HepG2 (cell line): ENCODE results near the gene NOL12. TPM values are rescaled to one million over a fixed set of nuclear protein-coding genes. Genes with fewer than 3 reads are reported as not detected.

Experiments used
- KDM3A ChIP-seq: IDR thresholded peaks from 2 replicates; pipeline ENCODE4 v1.6.1; 2018; ENCODE audit warnings: low read depth, missing compliant biosample characterization
- MAZ ChIP-seq, 2 experiments: sonication (generic) in 1 of 2; formaldehyde crosslinking in 1 of 2; IDR thresholded peaks; 2 replicates each; pipeline versions ENCODE4 v1.5.0 to v1.6.1; 2012 to 2020; ENCODE audit warnings: low read depth in 2 of 2, mild to moderate bottlenecking in 2 of 2, borderline replicate concordance in 1 of 2, improper control_type of control experiment in 1 of 2, low read length in 1 of 2, missing genetic modification reagents in 1 of 2, moderate library complexity in 1 of 2
- MED1 ChIP-seq: sonication (generic); formaldehyde crosslinking; IDR thresholded peaks from 2 replicates; pipeline ENCODE4 v1.4.0; 2020; ENCODE audit warnings: missing genetic modification reagents
- ZNF558 ChIP-seq: sonication (generic); formaldehyde crosslinking; IDR thresholded peaks from 2 replicates; pipeline ENCODE4 v1.9.0; 2022; ENCODE audit warnings: mild to moderate bottlenecking, missing genetic modification reagents, borderline replicate concordance
- polyA plus RNA-seq, 8 experiments: library from polyadenylated mRNA; depleted of rRNA in 3 of 8; stranded (reverse) in 7 of 8; unstranded in 1 of 8; fragments of >200 nt; fragmentation: Illumina TruSeq in 4 of 8; extraction: Trizol in 4 of 8; gene quantifications; 2 replicates each; pipeline versions ENCODE4 v1.2.1 to v1.2.3, GENCODE V29; 2011 to 2016; ENCODE audit warnings: low read depth in 4 of 8, missing spikeins in 1 of 8, mixed read lengths in 1 of 8; ENCODE audit not compliant: insufficient read depth in 1 of 8
- total RNA-seq, 5 experiments: library from RNA; depleted of rRNA; stranded (reverse); fragments of >200 nt; fragmentation: Illumina TruSeq; extraction: Trizol; gene quantifications; 2 replicates each; pipeline ENCODE4 v1.2.3, GENCODE V29; 2016; ENCODE audit warnings: low read depth in 1 of 5
- TF ChIP-seq, protein P1 (sequence below): sonication (generic); formaldehyde crosslinking; IDR thresholded peaks from 2 replicates; pipeline ENCODE4 v1.4.0; 2020; ENCODE audit warnings: mild to moderate bottlenecking, missing genetic modification reagents
- TF ChIP-seq, protein P2 (sequence below): IDR thresholded peaks from 2 replicates; pipeline ENCODE4 v1.6.1; 2016; ENCODE audit warnings: low read depth, control low read depth
- TF ChIP-seq, protein P3 (sequence below): sonication (generic); formaldehyde crosslinking; IDR thresholded peaks from 2 replicates; pipeline ENCODE4 v1.4.0; 2020; ENCODE audit warnings: missing genetic modification reagents, borderline replicate concordance
- TF ChIP-seq, protein P4 (sequence below): fragments of 450-650 bp; IDR thresholded peaks from 2 replicates; pipeline ENCODE4 v1.6.1; 2016
- TF ChIP-seq, protein P5 (sequence below): sonication (generic); formaldehyde crosslinking; IDR thresholded peaks from 2 replicates; pipeline ENCODE4 v1.4.0; 2020; ENCODE audit warnings: missing genetic modification reagents, borderline replicate concordance

The NOL12 gene
- total and polyA plus RNA-seq, 2 of the 13 experiments (the other 11 are each of a cell fraction or from before 2014, with no cell fraction given): 14.3 to 31.4 TPM

DNA sequence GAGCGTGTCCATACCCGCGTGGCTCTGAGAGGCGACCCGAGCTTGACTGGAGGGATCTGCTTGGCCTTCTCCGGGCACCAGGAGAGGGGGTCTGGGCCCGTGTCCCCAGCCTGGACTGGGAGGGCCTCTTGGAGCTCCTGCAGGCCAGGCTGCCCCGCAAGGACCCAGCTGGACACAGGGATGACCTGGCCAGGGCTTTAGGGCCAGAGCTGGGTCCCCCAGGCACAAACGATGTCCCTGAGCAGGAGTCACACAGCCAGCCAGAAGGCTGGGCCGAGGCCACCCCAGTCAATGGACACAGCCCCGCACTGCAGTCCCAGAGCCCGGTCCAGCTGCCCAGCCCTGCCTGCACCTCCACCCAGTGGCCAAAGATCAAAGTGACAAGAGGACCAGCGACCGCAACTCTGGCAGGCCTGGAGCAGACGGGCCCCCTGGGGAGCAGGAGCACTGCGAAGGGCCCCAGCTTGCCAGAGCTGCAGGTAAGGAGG lies 48.9 kb downstream of the NOL12 start (continued):
- TF ChIP-seq, protein P1, sequence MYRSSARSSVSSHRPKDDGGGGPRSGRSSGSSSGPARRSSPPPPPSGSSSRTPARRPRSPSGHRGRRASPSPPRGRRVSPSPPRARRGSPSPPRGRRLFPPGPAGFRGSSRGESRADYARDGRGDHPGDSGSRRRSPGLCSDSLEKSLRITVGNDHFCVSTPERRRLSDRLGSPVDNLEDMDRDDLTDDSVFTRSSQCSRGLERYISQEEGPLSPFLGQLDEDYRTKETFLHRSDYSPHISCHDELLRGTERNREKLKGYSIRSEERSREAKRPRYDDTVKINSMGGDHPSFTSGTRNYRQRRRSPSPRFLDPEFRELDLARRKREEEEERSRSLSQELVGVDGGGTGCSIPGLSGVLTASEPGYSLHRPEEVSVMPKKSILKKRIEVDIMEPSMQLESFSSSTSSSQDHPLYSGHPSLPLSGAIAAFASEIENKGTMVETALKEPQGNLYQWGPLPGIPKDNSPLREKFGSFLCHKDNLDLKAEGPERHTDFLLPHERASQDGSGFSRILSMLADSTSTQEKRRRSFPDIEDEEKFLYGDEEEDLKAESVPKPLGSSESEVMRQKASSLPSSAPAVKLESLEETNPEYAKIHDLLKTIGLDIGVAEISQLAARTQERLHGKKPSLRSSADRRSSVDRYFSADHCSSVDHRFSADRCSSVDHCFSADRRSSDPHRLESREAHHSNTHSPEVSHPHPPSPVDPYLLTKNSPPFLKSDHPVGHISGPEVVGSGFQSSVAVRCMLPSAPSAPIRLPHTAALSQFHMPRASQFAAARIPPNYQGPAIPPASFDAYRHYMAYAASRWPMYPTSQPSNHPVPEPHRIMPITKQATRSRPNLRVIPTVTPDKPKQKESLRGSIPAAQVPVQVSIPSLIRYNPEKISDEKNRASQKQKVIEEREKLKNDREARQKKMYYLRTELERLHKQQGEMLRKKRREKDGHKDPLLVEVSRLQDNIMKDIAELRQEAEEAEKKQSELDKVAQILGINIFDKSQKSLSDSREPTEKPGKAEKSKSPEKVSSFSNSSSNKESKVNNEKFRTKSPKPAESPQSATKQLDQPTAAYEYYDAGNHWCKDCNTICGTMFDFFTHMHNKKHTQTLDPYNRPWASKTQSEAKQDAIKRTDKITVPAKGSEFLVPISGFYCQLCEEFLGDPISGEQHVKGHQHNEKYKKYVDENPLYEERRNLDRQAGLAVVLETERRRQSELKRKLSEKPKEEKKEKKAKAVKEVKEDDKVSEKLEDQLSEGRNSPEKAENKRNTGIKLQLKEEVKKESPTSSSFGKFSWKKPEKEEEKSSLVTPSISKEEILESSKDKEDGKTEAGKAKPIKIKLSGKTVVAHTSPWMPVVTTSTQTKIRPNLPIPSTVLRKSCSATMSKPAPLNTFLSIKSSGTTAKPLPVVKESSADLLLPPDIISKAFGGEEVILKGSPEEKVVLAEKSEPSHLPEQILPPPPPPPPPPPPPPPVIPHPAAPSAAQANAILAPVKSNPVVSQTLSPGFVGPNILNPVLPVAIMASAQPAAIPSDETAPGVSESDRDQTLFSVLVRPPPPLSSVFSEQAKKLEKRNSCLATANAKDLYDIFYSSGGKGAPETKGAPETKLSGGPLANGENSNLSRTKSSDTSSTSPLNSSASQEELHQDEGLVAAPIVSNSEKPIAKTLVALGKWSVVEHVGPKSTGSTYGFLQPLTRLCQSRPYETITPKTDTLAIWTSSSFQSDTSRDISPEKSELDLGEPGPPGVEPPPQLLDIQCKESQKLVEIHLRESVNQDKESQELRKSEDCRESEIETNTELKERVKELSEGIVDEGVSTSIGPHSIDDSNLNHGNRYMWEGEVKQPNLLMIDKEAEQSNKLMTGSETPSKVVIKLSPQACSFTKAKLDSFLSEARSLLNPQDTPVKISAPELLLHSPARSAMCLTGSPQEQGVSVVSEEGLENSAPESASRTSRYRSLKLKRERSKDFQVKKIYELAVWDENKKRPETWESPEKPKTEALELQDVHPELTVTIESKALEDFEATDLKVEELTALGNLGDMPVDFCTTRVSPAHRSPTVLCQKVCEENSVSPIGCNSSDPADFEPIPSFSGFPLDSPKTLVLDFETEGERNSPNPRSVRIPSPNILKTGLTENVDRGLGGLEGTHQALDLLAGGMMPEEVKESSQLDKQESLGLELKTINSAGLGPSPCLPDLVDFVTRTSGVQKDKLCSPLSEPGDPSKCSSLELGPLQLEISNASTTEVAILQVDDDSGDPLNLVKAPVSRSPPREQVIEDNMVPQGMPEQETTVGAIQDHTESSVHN (CRISPR knock-in tag): no peak
- no peak for TF ChIP-seq ZNF558 (CRISPR knock-in tag)
- TF ChIP-seq, protein P2, sequence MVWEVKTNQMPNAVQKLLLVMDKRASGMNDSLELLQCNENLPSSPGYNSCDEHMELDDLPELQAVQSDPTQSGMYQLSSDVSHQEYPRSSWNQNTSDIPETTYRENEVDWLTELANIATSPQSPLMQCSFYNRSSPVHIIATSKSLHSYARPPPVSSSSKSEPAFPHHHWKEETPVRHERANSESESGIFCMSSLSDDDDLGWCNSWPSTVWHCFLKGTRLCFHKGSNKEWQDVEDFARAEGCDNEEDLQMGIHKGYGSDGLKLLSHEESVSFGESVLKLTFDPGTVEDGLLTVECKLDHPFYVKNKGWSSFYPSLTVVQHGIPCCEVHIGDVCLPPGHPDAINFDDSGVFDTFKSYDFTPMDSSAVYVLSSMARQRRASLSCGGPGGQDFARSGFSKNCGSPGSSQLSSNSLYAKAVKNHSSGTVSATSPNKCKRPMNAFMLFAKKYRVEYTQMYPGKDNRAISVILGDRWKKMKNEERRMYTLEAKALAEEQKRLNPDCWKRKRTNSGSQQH (CRISPR knock-in tag): no peak
- TF ChIP-seq, protein P3, sequence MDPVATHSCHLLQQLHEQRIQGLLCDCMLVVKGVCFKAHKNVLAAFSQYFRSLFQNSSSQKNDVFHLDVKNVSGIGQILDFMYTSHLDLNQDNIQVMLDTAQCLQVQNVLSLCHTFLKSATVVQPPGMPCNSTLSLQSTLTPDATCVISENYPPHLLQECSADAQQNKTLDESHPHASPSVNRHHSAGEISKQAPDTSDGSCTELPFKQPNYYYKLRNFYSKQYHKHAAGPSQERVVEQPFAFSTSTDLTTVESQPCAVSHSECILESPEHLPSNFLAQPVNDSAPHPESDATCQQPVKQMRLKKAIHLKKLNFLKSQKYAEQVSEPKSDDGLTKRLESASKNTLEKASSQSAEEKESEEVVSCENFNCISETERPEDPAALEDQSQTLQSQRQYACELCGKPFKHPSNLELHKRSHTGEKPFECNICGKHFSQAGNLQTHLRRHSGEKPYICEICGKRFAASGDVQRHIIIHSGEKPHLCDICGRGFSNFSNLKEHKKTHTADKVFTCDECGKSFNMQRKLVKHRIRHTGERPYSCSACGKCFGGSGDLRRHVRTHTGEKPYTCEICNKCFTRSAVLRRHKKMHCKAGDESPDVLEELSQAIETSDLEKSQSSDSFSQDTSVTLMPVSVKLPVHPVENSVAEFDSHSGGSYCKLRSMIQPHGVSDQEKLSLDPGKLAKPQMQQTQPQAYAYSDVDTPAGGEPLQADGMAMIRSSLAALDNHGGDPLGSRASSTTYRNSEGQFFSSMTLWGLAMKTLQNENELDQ: no peak
- no peak for TF ChIP-seq MAZ (IDR thresholded peaks at IDR 0.05; ENCODE audit: borderline replicate concordance, low read depth, low read length)
- TF ChIP-seq MAZ (CRISPR knock-in tag; IDR thresholded peaks at IDR 0.05; ENCODE audit: low read depth): peak; percentile 54; the same call in 1 of the 2 replicates
- TF ChIP-seq, protein P4, sequence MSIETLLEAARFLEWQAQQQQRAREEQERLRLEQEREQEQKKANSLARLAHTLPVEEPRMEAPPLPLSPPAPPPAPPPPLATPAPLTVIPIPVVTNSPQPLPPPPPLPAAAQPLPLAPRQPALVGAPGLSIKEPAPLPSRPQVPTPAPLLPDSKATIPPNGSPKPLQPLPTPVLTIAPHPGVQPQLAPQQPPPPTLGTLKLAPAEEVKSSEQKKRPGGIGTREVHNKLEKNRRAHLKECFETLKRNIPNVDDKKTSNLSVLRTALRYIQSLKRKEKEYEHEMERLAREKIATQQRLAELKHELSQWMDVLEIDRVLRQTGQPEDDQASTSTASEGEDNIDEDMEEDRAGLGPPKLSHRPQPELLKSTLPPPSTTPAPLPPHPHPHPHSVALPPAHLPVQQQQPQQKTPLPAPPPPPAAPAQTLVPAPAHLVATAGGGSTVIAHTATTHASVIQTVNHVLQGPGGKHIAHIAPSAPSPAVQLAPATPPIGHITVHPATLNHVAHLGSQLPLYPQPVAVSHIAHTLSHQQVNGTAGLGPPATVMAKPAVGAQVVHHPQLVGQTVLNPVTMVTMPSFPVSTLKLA: no peak
- TF ChIP-seq, protein P5, sequence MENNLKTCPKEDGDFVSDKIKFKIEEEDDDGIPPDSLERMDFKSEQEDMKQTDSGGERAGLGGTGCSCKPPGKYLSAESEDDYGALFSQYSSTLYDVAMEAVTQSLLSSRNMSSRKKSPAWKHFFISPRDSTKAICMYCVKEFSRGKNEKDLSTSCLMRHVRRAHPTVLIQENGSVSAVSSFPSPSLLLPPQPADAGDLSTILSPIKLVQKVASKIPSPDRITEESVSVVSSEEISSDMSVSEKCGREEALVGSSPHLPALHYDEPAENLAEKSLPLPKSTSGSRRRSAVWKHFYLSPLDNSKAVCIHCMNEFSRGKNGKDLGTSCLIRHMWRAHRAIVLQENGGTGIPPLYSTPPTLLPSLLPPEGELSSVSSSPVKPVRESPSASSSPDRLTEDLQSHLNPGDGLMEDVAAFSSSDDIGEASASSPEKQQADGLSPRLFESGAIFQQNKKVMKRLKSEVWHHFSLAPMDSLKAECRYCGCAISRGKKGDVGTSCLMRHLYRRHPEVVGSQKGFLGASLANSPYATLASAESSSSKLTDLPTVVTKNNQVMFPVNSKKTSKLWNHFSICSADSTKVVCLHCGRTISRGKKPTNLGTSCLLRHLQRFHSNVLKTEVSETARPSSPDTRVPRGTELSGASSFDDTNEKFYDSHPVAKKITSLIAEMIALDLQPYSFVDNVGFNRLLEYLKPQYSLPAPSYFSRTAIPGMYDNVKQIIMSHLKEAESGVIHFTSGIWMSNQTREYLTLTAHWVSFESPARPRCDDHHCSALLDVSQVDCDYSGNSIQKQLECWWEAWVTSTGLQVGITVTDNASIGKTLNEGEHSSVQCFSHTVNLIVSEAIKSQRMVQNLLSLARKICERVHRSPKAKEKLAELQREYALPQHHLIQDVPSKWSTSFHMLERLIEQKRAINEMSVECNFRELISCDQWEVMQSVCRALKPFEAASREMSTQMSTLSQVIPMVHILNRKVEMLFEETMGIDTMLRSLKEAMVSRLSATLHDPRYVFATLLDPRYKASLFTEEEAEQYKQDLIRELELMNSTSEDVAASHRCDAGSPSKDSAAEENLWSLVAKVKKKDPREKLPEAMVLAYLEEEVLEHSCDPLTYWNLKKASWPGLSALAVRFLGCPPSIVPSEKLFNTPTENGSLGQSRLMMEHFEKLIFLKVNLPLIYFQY: peak; percentile 76
- peak; percentile 51; the same call in 1 of the 2 replicates for TF ChIP-seq MED1 (CRISPR knock-in tag)
- TF ChIP-seq KDM3A (CRISPR knock-in tag): peak; percentile 64; the same call in 1 of the 2 replicates
